PC-9 (cell line): ENCODE data around the gene TPRG1L. TPM values are rescaled to one million over a fixed set of nuclear protein-coding genes. Genes with fewer than 3 reads are reported as not detected.
A peak's percentile ranks its signal among the peaks of the same experiment; 100 is the strongest.

Experiments used
- BruUV-seq: library from RNA; stranded (reverse); fragments of 400-500 nt; replicated peaks from 2 replicates; lab custom pipeline; 2021; lab: Mats Ljungman, UMichigan
- CTCF ChIA-PET: fragments of 300-600 bp; sonication (Branson Sonifier 250); formaldehyde crosslinking; loops from one replicate; lab custom pipeline; 2022; ENCODE audit warnings: antibody characterized with exemption; lab: Charles Lee
- POLR2A ChIA-PET: fragments of 300-600 bp; sonication (Branson Sonifier 250); formaldehyde crosslinking; loops from one replicate; lab custom pipeline; 2022; ENCODE audit warnings: antibody characterized with exemption; ENCODE audit not compliant: unreplicated experiment; lab: Charles Lee
- DNase-seq, 2 experiments: peaks; one replicate each; pipeline versions ENCODE4 v3.0.0 to v3.0.0-alpha.2; 2015 to 2022; ENCODE audit warnings: mixed read lengths in 1 of 2
- H2AFZ ChIP-seq: fragments of 200-600 bp; sonication (generic); 2 replicates; pipeline ENCODE4 v1.8.1; 2017; ENCODE audit warnings: antibody characterized with exemption
- H3F3A ChIP-seq: fragments of 200-600 bp; sonication (generic); 2 replicates; pipeline ENCODE4 v1.8.1; 2017; ENCODE audit warnings: antibody characterized with exemption, mild to moderate bottlenecking, low read depth; ENCODE audit not compliant: insufficient read depth
- H3K27ac ChIP-seq: fragments of 200-600 bp; sonication (generic); 2 replicates; pipeline ENCODE4 v1.6.1; 2016; ENCODE audit warnings: mixed run types
- H3K27me3 ChIP-seq: fragments of 200-600 bp; sonication (generic); 2 replicates; pipeline ENCODE4 v1.6.1; 2016; ENCODE audit warnings: low read depth, mixed run types; ENCODE audit not compliant: insufficient read depth
- H3K36me3 ChIP-seq: fragments of 200-600 bp; sonication (generic); 2 replicates; pipeline ENCODE4 v1.6.1; 2016; ENCODE audit warnings: low read depth, mixed run types
- H3K4me1 ChIP-seq: fragments of 200-600 bp; sonication (generic); replicated peaks from 2 replicates; pipeline ENCODE4 v1.6.1; 2016; ENCODE audit warnings: mixed run types; ENCODE audit not compliant: insufficient read depth
- H3K4me2 ChIP-seq: fragments of 200-600 bp; sonication (generic); 2 replicates; pipeline ENCODE4 v1.6.1; 2017; ENCODE audit warnings: mixed run types
- H3K4me3 ChIP-seq: fragments of 200-600 bp; sonication (generic); 2 replicates; pipeline ENCODE4 v1.6.1; 2016; ENCODE audit warnings: mixed run types
- H3K79me2 ChIP-seq: fragments of 200-600 bp; sonication (generic); 2 replicates; pipeline ENCODE4 v1.6.1; 2017; ENCODE audit warnings: low read depth, mixed run types
- H3K9me2 ChIP-seq: fragments of 200-600 bp; sonication (generic); 2 replicates; pipeline ENCODE4 v1.8.1; 2017; ENCODE audit warnings: mild to moderate bottlenecking; ENCODE audit not compliant: insufficient read depth
- H3K9me3 ChIP-seq: fragments of 200-600 bp; sonication (generic); 2 replicates; pipeline ENCODE4 v1.8.1; 2016; ENCODE audit warnings: low read depth; ENCODE audit not compliant: insufficient read depth
- H4K20me1 ChIP-seq: fragments of 200-600 bp; sonication (generic); 2 replicates; pipeline ENCODE4 v1.8.1; 2017; ENCODE audit not compliant: insufficient read depth
- EZH2 ChIP-seq: fragments of 200-600 bp; sonication (generic); IDR thresholded peaks from 2 replicates; pipeline ENCODE4 v1.8.0; 2017; ENCODE audit warnings: antibody characterized with exemption, low read depth
- intact Hi-C: fragments of 100-400 bp; cut with micrococcal nuclease; formaldehyde crosslinking; loops from one replicate; pipeline ENCODE4 v1.10.0; 2022; ENCODE audit not compliant: unreplicated experiment
- total RNA-seq: library from RNA; stranded (reverse); gene quantifications from 2 replicates; pipeline ENCODE4 v1.2.3, GENCODE V29; 2021
- TF ChIP-seq, protein P1 (sequence below): fragments of 200-600 bp; sonication (generic); conservative IDR thresholded peaks from 2 replicates; pipeline ENCODE4 v1.6.1; 2017; ENCODE audit warnings: mixed run types, antibody characterized with exemption, mild to moderate bottlenecking, moderate library complexity

The TPRG1L gene
- total RNA-seq, 1 experiment from 2014 or later: 41.4 TPM

GRCh38 chr1:3672231-3672970 lies 47.6 kb downstream of the TPRG1L start:
- CTCF ChIA-PET: no interaction called here
- peaks cover 24% of the 10 kb centered on the region for H3K4me1 ChIP-seq

DNA sequence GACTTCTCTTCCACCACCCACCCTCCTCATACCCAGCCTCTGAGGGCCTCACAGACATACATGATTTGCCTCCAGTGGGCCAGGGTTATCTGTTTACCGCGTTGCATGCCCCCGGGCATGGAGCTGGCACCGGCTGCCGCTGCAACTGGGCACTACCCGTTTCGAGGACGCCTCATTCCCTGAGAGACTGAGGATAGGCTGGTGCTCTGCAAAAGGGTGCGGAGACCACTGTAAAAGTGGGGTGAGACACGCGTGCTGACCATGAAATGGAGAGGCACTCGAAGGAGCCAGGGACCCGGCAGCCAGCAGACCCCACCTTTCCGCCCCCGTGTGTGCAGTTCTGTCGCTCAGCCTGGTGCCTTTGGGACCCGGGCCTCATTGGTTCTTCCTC lies 48.2 kb downstream of the TPRG1L start:
- Histone ChIP-seq H2AFZ (no peak overlapping the region), H3K27ac (no peak overlapping the region), H3K9me2 (no peaks in the 10 kb centered on the region), H3K36me3 (no peaks in the 10 kb centered on the region), H3K9me3 (no peaks in the 10 kb centered on the region), H3K4me3 (no peak overlapping the region), H3F3A (peaks cover 3% of the 10 kb centered on the region; the same call in 1 of the 2 replicates), H3K79me2 (no peaks in the 10 kb centered on the region), H3K27me3 (no peaks in the 10 kb centered on the region), H3K4me2 (no peak overlapping the region), H3K4me1 (peaks cover 24% of the 10 kb centered on the region), H4K20me1 (no peaks in the 10 kb centered on the region; the same call in 1 of the 2 replicates)
- ChIA-PET CTCF (no interaction called here), POLR2A (no interaction called here)
- BruUV-seq: no TSS peak
- intact Hi-C loops: no loop called here
- DNase-seq: peak in 1 of 2 experiments; percentile 8
- TF ChIP-seq, protein P1, sequence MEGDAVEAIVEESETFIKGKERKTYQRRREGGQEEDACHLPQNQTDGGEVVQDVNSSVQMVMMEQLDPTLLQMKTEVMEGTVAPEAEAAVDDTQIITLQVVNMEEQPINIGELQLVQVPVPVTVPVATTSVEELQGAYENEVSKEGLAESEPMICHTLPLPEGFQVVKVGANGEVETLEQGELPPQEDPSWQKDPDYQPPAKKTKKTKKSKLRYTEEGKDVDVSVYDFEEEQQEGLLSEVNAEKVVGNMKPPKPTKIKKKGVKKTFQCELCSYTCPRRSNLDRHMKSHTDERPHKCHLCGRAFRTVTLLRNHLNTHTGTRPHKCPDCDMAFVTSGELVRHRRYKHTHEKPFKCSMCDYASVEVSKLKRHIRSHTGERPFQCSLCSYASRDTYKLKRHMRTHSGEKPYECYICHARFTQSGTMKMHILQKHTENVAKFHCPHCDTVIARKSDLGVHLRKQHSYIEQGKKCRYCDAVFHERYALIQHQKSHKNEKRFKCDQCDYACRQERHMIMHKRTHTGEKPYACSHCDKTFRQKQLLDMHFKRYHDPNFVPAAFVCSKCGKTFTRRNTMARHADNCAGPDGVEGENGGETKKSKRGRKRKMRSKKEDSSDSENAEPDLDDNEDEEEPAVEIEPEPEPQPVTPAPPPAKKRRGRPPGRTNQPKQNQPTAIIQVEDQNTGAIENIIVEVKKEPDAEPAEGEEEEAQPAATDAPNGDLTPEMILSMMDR: no peak
- TF ChIP-seq EZH2: no peak

More at GRCh38 chr1:3672231-3672970, 47.6 kb downstream of the TPRG1L start:
- Histone ChIP-seq H3F3A (peaks cover 8% of the 10 kb centered on the region; the same call in 1 of the 2 replicates), H3K27ac (no peak overlapping the region), H3K4me2 (peak overlapping the region; percentile 46; the same call in 1 of the 2 replicates), H3K27me3 (no peaks in the 10 kb centered on the region), H3K9me3 (no peaks in the 10 kb centered on the region), H2AFZ (no peak overlapping the region), H3K36me3 (no peaks in the 10 kb centered on the region), H3K4me3 (no peak overlapping the region), H3K9me2 (no peaks in the 10 kb centered on the region), H4K20me1 (no peaks in the 10 kb centered on the region; the same call in 1 of the 2 replicates), H3K79me2 (no peaks in the 10 kb centered on the region)
- no TSS peak for BruUV-seq
- intact Hi-C loops: no loop called here
- peak in 1 of 2 experiments; percentile 26 for DNase-seq
- POLR2A ChIA-PET: no interaction called here
- TF ChIP-seq, protein P1: no peak
- no peak for TF ChIP-seq EZH2

GRCh38 chr1:3673381-3674099 lies 48.7 kb downstream of the TPRG1L start:
- Histone ChIP-seq H3K9me2 (no peaks in the 10 kb centered on the region), H3K9me3 (no peaks in the 10 kb centered on the region), H2AFZ (no peak overlapping the region), H3K4me2 (no peak overlapping the region), H3K4me1 (peaks cover 19% of the 10 kb centered on the region), H3K27ac (no peak overlapping the region), H3K27me3 (no peaks in the 10 kb centered on the region), H3K4me3 (no peak overlapping the region), H4K20me1 (no peaks in the 10 kb centered on the region; the same call in 1 of the 2 replicates), H3K79me2 (no peaks in the 10 kb centered on the region), H3F3A (no peaks in the 10 kb centered on the region; the same call in 1 of the 2 replicates), H3K36me3 (no peaks in the 10 kb centered on the region)
- DNase-seq: peak in 1 of 2 experiments; percentile 19
- ChIA-PET POLR2A (no interaction called here), CTCF (no interaction called here)
- TF ChIP-seq, protein P1: no peak
- no peak for TF ChIP-seq EZH2
- intact Hi-C loops: no loop called here
- no TSS peak for BruUV-seq
